Hepatocyte (in vitro differentiated cells): ENCODE data around the gene TMEM184C. TPM values are rescaled to one million over a fixed set of nuclear protein-coding genes. Genes with fewer than 3 reads are reported as not detected.

ENCODE experiments used
- DNase-seq: peaks from one replicate; pipeline ENCODE4 v3.0.0-alpha.2; 2016; ENCODE audit warnings: low spot score
- H2AFZ ChIP-seq: fragments of 200-600 bp; sonication (generic); 2 replicates; pipeline ENCODE4 v1.6.0; 2016; ENCODE audit warnings: antibody characterized with exemption, mild to moderate bottlenecking
- H3K27ac ChIP-seq: fragments of 200-600 bp; sonication (generic); 2 replicates; pipeline ENCODE4 v1.5.1; 2016; ENCODE audit warnings: mild to moderate bottlenecking
- H3K27me3 ChIP-seq: fragments of 200-600 bp; sonication (generic); 2 replicates; pipeline ENCODE4 v1.6.1; 2016
- H3K36me3 ChIP-seq: fragments of 200-600 bp; sonication (generic); replicated peaks from 2 replicates; pipeline ENCODE4 v1.5.1; 2016; ENCODE audit warnings: low read depth; ENCODE audit not compliant: insufficient read depth
- H3K4me1 ChIP-seq: fragments of 200-600 bp; sonication (generic); 2 replicates; pipeline ENCODE4 v1.5.1; 2016; ENCODE audit warnings: mild to moderate bottlenecking, moderate library complexity; ENCODE audit not compliant: insufficient read depth
- H3K4me2 ChIP-seq: fragments of 200-600 bp; sonication (generic); 2 replicates; pipeline ENCODE4 v1.6.0; 2016
- H3K4me3 ChIP-seq: fragments of 200-600 bp; sonication (generic); 2 replicates; pipeline ENCODE4 v1.5.1; 2016; ENCODE audit warnings: mild to moderate bottlenecking
- H3K79me2 ChIP-seq: fragments of 200-600 bp; sonication (generic); 2 replicates; pipeline ENCODE4 v1.6.0; 2017; ENCODE audit warnings: mild to moderate bottlenecking
- H3K9me2 ChIP-seq: fragments of 200-600 bp; sonication (generic); replicated peaks from 2 replicates; pipeline ENCODE4 v1.6.0; 2017; ENCODE audit warnings: mild to moderate bottlenecking; ENCODE audit not compliant: insufficient read depth
- H3K9me3 ChIP-seq: fragments of 200-600 bp; sonication (generic); 2 replicates; pipeline ENCODE4 v1.5.1; 2016; ENCODE audit warnings: low read depth, mild to moderate bottlenecking
- H4K20me1 ChIP-seq: fragments of 200-600 bp; sonication (generic); 2 replicates; pipeline ENCODE4 v1.6.0; 2016; ENCODE audit warnings: mild to moderate bottlenecking; ENCODE audit not compliant: insufficient read depth, poor library complexity, severe bottlenecking
- CTCF ChIP-seq: fragments of 200-600 bp; sonication (generic); IDR thresholded peaks from 2 replicates; pipeline ENCODE4 v1.5.1; 2016; ENCODE audit warnings: antibody characterized with exemption, mild to moderate bottlenecking; ENCODE audit not compliant: poor library complexity
- EZH2 ChIP-seq: fragments of 200-600 bp; sonication (generic); IDR thresholded peaks from 2 replicates; pipeline ENCODE4 v1.6.1; 2016; ENCODE audit warnings: antibody characterized with exemption, mild to moderate bottlenecking, borderline replicate concordance
- EZH2phosphoT487 ChIP-seq: fragments of 200-600 bp; sonication (generic); IDR thresholded peaks from one replicate; pipeline ENCODE4 v1.6.1; 2018; ENCODE audit warnings: antibody characterized with exemption, mild to moderate bottlenecking, low read depth, moderate library complexity; ENCODE audit not compliant: unreplicated experiment, severe bottlenecking
- WGBS: methylation state at CpG from one replicate; pipeline ENCODE4 v1.1.6; 2016; ENCODE audit warnings: low lambda C conversion rate; ENCODE audit errors: missing lambda C conversion rate; 5-methylcytosine and 5-hydroxymethylcytosine counted together
- polyA plus RNA-seq: library from polyadenylated mRNA; unstranded; fragments of >200 nt; fragmentation: Nextera tagmentation; extraction: Ambion mirVana; gene quantifications from 2 replicates; pipeline ENCODE4 v1.2.1, GENCODE V29; 2016
- total RNA-seq: library from RNA; depleted of rRNA; stranded (reverse); fragments of >200 nt; gene quantifications from 2 replicates; pipeline ENCODE4 v1.2.3, GENCODE V29; 2014

The TMEM184C gene
- total and polyA plus RNA-seq, 2 experiments from 2014 or later, result 43.0 to 43.9 TPM

- no peaks in the 10 kb centered on the region for H3K4me1 ChIP-seq
- H2AFZ ChIP-seq, result no peak overlapping the region
- no peaks in the 10 kb centered on the region for H4K20me1 ChIP-seq
- no peak overlapping the region for H3K4me2 ChIP-seq
- H3K27ac ChIP-seq, result no peak overlapping the region
- no peaks in the 10 kb centered on the region for H3K9me2 ChIP-seq
- no peaks in the 10 kb centered on the region for H3K9me3 ChIP-seq
- H3K27me3 ChIP-seq, result no peaks in the 10 kb centered on the region
- peaks cover 76% of the 10 kb centered on the region for H3K79me2 ChIP-seq
- WGBS, result 75% methylated on average over 5 of the region's 5 CpGs
- no peaks in the 10 kb centered on the region for H3K36me3 ChIP-seq
- DNase-seq, result no peak
- H3K4me3 ChIP-seq, result no peak overlapping the region
- no peak for TF ChIP-seq CTCF
- no peak for TF ChIP-seq EZH2phosphoT487
- TF ChIP-seq EZH2, result no peak
Measured at GRCh38 chr4:147678106-147678505, 60.9 kb downstream of the TMEM184C start.

- H3K4me1 ChIP-seq, result no peaks in the 10 kb centered on the region
- H3K36me3 ChIP-seq, result no peaks in the 10 kb centered on the region
- no peak overlapping the region for H3K27ac ChIP-seq
- no peaks in the 10 kb centered on the region for H3K27me3 ChIP-seq
- DNase-seq, result no peak
- H4K20me1 ChIP-seq, result no peaks in the 10 kb centered on the region
- H2AFZ ChIP-seq, result no peak overlapping the region
- no peak overlapping the region for H3K4me2 ChIP-seq
- no peaks in the 10 kb centered on the region for H3K9me2 ChIP-seq
- H3K79me2 ChIP-seq, result peaks cover 75% of the 10 kb centered on the region
- no peaks in the 10 kb centered on the region for H3K9me3 ChIP-seq
- no peak for TF ChIP-seq EZH2
- TF ChIP-seq CTCF, result peak; percentile 6
- no peak for TF ChIP-seq EZH2phosphoT487
- 93% methylated on average over 12 of the region's 12 CpGs for WGBS
- H3K4me3 ChIP-seq, result no peak overlapping the region
Measured at GRCh38 chr4:147678796-147679549, 61.8 kb downstream of the TMEM184C start.

- peak overlapping the region; percentile 94 for H3K27ac ChIP-seq
Measured at GRCh38 chr4:147682755-147683154, 65.6 kb downstream of the TMEM184C start.

More at GRCh38 chr4:147682755-147683154, 65.6 kb downstream of the TMEM184C start:
- no peak overlapping the region for H2AFZ ChIP-seq
- peaks cover 53% of the 10 kb centered on the region for H3K79me2 ChIP-seq
- H3K4me3 ChIP-seq, result peak overlapping the region; percentile 27
- H4K20me1 ChIP-seq, result no peaks in the 10 kb centered on the region
- H3K27me3 ChIP-seq, result no peaks in the 10 kb centered on the region
- H3K36me3 ChIP-seq, result no peaks in the 10 kb centered on the region
- no peak for TF ChIP-seq EZH2
- TF ChIP-seq CTCF, result no peak
- no peak for TF ChIP-seq EZH2phosphoT487
- H3K4me1 ChIP-seq, result peaks cover 4% of the 10 kb centered on the region
- 60% methylated on average over 3 of the region's 3 CpGs for WGBS
- no peak for DNase-seq
- no peaks in the 10 kb centered on the region for H3K9me3 ChIP-seq
- H3K9me2 ChIP-seq, result no peaks in the 10 kb centered on the region
- peak overlapping the region; percentile 79 for H3K4me2 ChIP-seq
